Heart left ventricle (tissue), 13 donors: ENCODE results near the gene GRAMD4.

ENCODE experiments used
- POLR2A ChIP-seq, 2 donors: fragments of 450-650 bp; IDR thresholded peaks; one replicate each; pipeline ENCODE4 v1.6.1; 2017; ENCODE audit warnings: antibody characterized with exemption in 2 of 2, mild to moderate bottlenecking in 2 of 2, moderate library complexity in 2 of 2
- TF ChIP-seq, protein P1 (sequence below), 12 donors: fragments of 200-600 bp; sonication (generic) in 4 of 12; IDR thresholded peaks; one replicate each; pipeline versions ENCODE4 v1.5.0 to v1.8.0; 2018 to 2022; ENCODE audit warnings: antibody characterized with exemption in 12 of 12, mild to moderate bottlenecking in 5 of 12
- donor health status: ischemic (EF 13 %, LVEDD 7.1; RV severe dilation, severe dysfunction).
- donor health status: DM: no; HTN: yes; CAD: no.
- donor health status: DM: no; HTN: no; CAD: no.
- donor health status: ischemic (EF 25% LVEDD 6.9; RV normal size, moderate dysfunction).
- donor health status: ischemic (EF 25% LVEDD 5.7; RV mildly dilated, moderate dysfunction).
- donor health status: ischemic (EF 35%, LVEDD 5.7; RV mildly dilated, moderate dysfunction).
- donor health status: nonischemic (EF 11% LVEDD 7.7; RV severe dilation, severe dysfunction).
- donor health status: DM: yes; HTN: yes; CAD: no.
- donor health status: PGD.
- donor health status: ischemic (EF 29% LVEDD 5.4; RV normal size, mild dysfunction).
- donor health status: nonischemic (EF 23%, LVEDD 6.1; RV moderate dilation, normal function).

DNA sequence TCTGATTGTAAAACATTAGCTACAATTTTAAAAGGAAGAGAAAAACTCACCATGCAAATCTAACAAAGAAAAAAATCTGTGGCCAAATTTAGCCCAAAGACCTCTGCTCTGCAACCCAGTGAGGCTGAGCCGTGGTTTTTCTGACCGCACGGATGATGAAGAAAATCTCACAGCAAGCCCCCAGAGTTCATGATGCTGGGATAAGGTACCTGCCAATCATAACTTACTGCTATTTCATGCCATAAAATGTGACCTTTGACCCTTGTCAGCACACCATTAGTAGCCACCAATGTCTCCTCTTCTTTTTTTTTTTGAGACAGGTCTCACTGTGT is 106.8 kb downstream of the GRAMD4 start:
- no peak for TF ChIP-seq POLR2A (IDR thresholded peaks at IDR 0.05)
- TF ChIP-seq, protein P1, sequence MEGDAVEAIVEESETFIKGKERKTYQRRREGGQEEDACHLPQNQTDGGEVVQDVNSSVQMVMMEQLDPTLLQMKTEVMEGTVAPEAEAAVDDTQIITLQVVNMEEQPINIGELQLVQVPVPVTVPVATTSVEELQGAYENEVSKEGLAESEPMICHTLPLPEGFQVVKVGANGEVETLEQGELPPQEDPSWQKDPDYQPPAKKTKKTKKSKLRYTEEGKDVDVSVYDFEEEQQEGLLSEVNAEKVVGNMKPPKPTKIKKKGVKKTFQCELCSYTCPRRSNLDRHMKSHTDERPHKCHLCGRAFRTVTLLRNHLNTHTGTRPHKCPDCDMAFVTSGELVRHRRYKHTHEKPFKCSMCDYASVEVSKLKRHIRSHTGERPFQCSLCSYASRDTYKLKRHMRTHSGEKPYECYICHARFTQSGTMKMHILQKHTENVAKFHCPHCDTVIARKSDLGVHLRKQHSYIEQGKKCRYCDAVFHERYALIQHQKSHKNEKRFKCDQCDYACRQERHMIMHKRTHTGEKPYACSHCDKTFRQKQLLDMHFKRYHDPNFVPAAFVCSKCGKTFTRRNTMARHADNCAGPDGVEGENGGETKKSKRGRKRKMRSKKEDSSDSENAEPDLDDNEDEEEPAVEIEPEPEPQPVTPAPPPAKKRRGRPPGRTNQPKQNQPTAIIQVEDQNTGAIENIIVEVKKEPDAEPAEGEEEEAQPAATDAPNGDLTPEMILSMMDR (IDR thresholded peaks at IDR 0.05): no peak
